Sciatic nerve (tissue), 2 donors: ENCODE measurements around the gene PECR. TPM values are rescaled to one million over a fixed set of nuclear protein-coding genes. Genes with fewer than 3 reads are reported as not detected.

Source experiments
- ATAC-seq: fragments of 200-7000 bp; cut with Tn5 transposase; one replicate; pipeline ENCODE4 v1.9.1; 2020; ENCODE audit warnings: mild to moderate bottlenecking, moderate library complexity
- DNase-seq: peaks from one replicate; pipeline ENCODE4 v3.0.0-alpha.2; 2020; ENCODE audit warnings: low spot score
- intact Hi-C: fragments of 100-400 bp; cut with DNase I; formaldehyde crosslinking; loops from one replicate; pipeline ENCODE4 v1.14.2; 2022
- total RNA-seq: library from RNA; stranded (reverse); fragmentation: NEBNext Ultra II Directional; extraction: Animal tissue kit (Norgen Biotek cat#: 25700); gene quantifications from one replicate; pipeline ENCODE4 v1.2.1, GENCODE V29; 2021
- donor health status: DM: no; HTN: no; CAD: no.
- donor health status: DM: no; HTN: no; CAD: no.

The PECR gene
- total RNA-seq, result 15.1 TPM

DNA sequence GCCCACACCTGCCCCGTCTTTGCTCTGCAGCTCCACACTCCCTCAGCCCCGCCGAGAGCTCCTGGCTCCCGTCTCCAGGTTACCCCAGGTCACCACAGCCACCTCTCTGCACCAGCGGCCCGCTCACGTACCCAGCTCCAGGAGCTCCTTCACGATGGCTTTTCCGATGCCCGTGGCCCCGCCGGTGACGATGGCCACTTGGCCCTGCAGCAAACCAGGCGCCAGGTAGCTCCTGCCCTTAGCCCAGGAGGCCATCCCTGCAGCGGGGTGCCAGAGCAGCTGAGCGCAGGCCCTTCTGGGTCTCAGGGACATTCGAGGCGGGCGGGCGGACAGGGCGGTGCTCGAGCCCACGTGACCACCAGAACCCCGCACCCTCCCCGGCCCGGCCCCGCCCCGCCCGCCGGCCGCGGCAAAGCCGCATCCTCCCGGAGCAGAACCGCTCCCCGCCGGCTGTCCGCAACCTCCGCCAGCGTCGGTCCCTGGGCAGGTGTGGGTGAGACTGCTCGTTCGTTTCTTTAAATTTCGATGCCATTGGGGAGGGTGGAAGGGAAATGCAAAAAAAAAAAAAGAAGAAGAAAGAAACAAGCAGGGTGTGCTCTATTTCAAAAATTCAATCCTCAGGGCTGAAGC lies at the start of gene PECR, which contains the start of gene TMEM169:
Gene PECR, minus strand, starts transcription at position 323 of the 630 bp plus-strand sequence. Its CDS starts 68 bp downstream, at position 255.
Gene TMEM169, plus strand, starts transcription at position 433 of the 630 bp plus-strand sequence. CDS start 14,045 bp downstream, outside the sequence.
- intact Hi-C loops, result no loop called here
- ATAC-seq, result peak; percentile 97
- peak; percentile 89 for DNase-seq

DNA sequence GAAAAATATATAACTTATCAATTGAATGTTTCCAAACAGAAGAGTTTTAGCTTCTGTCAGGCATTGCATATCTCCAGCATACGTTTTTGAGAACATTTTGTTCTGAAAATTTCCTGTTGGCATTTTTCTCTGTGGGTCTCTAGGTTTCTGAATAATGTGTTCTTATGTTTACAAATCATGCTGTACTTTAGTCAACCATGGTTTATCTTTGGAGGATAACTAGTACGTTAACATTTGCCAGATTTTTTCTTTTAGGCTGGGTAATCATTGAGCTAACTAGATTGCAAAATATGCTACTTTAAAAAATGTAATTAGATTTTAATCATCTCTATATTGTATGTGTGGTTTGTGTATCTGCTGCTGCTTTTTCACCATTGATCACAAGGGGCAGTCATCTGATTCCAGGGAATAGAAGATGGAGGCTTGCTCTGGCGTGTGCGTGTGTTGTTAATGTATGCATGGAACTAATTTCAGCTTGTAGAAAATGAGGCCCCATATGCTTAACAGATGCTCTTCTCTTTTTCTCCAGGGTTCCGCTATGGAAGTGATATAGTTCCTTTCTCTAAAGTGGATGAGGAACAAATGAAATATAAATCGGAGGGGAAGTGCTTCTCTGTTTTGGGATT lies 48.9 kb upstream of the PECR start:
- ATAC-seq, result no peak
- intact Hi-C loops, result no loop called here
- no peak for DNase-seq

DNA sequence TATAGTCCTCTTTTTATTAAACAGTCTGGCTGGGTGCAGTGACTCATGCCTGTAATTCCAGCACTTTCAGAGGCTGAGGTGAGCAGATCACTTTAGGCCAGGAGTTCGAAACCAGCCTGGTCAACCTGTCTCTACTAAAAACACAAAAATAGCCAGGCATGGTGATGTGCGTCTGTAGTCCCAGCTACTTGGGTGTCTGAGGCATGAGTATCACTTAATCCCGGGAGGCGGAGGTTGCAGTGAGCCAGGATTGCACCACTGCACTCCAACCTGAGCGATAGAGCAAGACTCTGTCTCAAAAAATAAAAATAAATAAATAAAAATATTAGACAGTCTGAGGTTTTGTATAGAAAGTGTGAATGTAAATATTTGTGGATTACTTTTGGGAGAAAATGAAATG lies 45.3 kb upstream of the PECR start:
- DNase-seq (no peak), ATAC-seq (no peak)
- intact Hi-C loops, result no loop called here

DNA sequence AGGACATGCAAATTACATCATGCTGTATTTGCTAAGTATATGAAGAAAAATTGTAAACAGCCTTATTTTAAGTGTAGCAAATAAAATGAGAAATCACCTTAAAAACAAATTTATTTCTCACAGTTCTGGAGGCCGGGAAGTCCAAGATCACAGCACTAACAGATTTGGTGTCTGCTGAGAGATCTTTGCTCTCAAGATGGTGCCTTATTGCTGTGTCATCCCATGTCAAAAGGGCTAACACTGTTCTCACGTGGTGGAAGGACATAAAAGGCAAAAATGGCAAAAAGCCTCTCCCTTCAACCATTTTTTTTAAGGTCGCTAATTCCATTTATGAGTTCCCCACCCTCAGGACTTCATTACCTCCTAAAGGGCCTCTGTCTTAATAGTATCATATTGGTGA lies 39.6 kb upstream of the PECR start:
- DNase-seq (no peak), ATAC-seq (no peak)
- intact Hi-C loops, result no loop called here

DNA sequence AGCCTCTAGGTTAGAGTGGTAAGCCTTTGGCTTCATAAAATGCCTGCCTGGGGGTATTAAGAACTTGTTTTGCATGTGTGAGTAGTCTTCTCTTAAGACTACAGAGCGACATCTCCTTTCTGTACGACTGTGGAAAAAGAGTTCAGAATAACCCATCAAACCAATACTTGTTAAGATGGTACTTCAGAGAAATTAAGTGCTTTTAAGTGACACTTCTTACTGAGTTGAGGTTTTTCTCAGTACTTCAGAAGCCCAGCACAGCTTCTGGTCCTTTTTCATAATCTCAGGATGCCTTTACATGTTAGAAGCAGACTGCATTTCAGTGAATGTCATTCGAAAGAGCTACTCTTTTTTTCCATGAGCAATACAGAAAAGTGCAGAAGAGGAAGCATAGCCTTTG lies 38.4 kb upstream of the PECR start:
- DNase-seq (no peak), ATAC-seq (no peak)
- intact Hi-C loops, result no loop called here

DNA sequence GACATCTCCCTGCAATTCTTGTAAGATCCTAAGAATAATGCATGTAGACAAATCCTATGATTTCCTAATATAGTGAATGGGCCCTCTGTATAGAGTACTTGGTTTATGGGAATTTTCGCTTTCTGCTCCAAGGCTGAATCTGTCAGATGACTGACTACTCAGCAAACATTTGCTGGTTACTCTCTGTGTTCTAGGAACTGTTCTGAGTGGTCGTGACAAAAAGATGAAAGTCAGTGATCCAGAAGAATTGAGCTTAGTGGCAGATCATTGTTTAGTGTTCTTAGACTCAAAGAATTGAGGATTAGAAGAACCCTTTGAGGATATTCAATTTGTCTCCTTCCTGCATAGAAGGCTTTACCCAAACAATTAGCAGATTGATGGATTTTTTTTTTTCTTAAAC lies 37.5 kb upstream of the PECR start:
- ATAC-seq (no peak), DNase-seq (no peak)
- intact Hi-C loops, result no loop called here

DNA sequence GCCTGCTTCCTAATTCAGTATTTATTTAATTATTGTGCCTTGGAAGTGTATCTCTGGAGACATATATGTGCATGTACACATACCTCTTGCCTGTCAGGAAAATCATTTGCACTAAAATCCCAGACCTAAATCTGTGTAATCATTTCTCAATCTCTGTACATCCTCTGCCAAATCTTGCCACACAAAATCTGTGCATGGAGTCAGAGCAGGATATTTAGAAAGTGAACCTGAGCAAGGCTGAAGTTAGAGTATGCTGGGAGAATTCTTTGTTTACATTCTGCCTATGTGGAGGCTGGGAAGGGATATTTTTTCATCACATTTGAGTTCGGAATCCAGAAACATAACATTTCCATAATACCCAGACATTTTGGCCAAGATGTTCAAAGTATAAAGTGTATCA lies 36.9 kb upstream of the PECR start:
- intact Hi-C loops, result no loop called here
- DNase-seq (no peak), ATAC-seq (no peak)

DNA sequence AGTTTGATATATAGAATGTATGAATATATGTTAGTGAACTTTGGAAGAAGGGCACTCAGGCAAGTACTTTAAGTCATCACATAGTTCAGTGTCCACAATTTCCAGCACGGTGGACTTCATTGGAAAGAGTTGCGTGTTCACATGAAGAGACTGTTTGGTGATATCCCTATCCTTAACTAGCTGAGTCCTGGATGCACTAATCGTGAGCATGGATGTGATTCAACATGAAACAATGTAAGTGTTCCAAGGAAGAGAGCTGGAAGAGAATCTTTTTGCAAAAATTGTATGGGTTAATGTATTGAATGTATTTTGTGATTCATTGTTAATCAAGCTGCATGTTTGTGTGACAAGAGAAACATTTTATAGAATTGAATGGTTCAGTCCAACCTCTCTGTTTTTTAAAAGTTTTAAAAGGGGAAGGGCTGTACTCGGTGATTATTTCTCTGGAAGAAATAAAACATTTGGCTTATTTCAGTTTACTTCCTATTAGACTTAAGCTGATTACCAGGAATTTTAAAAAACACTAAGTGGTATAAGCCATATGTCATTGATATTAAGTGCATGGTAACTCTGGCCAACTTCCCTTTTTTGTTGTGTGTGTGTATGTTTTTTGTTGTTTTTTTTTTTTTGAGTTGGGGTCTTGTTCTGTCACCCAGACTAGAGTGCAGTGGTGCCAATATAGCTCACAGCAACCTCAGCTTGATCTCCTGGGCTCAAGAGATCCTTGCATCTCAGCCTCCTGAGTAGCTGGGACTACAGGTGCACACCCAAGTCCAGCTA lies 36.1 kb upstream of the PECR start:
- DNase-seq (no peak), ATAC-seq (no peak)

DNA sequence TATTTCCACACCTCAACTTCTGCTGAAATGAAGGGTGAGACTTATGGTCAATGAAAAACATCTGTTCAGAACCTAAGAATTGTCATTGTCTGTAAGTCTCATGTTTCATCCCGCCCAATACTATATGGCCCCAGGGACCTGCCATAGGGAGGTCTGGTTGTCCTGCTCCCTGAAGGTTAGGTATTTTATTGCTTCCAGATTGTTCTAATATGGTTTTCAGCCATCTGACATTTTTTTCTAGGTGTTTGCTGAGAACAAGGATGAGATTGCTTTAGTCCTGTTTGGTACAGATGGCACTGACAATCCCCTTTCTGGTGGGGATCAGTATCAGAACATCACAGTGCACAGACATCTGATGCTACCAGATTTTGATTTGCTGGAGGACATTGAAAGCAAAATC lies 34.8 kb upstream of the PECR start:
- intact Hi-C loops, result no loop called here
- DNase-seq (no peak), ATAC-seq (no peak)

More for the DNA sequence above, 36.1 kb upstream of the PECR start:
- intact Hi-C loops, result no loop called here

DNA sequence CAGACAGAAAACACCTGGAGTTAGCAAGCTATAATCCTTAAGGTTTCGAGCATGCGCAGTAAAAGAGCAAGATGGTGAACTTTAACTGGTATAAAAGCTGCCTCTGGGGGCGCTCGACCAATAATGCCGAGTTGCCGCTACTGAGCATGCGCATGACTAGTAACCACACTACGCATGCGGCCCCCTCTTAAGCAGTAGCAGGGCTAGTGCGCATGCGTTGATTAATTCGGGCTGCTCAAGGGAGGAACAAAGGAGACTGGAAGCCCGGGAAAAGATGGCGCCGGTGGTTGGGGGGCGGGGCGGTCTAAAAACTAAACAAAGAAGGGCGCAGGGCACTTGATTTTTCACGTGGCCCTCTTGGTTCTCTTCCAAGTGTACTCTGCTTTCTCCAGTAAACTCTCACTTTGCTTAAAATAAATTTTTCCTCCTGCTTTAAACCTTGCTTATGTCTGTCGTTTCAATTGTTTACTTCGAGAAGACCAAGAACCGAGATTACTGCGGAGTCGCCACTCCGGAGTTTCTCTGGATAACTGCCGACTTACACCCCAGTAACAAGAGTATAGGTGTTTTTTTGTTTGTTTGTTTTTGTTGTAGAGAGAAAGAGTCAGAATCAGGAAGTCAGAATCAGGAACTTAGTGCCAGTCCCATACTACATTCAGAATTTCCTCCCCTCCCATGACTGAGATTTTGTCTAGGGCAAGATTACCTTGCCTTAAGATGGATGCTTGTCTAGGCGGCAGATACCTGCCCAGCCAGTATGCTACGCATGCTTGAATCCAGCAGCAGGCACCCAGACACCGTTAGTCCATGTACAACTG lies 33.3 kb upstream of the PECR start:
- peak; percentile 99 for ATAC-seq
- intact Hi-C loops, result no loop called here

DNA sequence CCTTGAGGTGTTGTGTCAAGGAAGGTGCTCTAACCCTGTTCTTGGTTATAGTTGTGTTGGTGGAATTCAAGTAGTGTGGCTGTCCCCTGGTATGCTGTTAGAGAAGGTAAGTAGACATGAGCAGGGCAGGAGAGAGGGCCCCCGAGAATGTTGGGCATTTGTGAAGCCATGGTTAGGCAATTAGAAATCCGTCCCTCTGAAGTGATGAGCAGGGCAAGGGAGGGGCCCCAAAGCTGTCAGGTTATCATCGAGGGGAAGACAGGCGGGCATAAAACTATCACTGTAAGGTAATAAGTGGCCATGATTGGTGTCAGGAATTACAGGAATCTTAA lies 32.7 kb upstream of the PECR start:
- ATAC-seq, result peak; percentile 21
- peak; percentile 60 for DNase-seq
- intact Hi-C loops, result no loop called here

More for the DNA sequence above, 33.3 kb upstream of the PECR start:
- DNase-seq, result peak; percentile 99

DNA sequence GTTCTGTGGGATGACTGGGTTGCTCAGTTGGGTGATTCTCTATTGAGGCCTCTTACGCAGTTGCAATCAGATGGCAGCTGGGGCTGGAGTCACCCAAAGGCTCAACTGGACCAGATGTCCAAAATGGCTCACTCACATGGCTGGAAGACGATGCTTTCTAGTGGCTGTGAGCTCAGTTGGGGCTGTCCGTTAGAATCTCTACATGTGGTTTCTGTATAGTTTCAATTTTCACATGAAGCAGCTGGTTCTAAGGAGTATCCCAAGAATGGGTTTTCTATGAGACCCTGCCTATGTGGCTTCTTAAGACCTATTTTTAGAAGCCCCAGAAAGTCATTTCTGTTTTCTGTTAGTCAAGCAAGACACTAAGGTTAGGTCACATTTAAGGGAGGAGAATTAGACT lies 32.0 kb upstream of the PECR start:
- DNase-seq (no peak), ATAC-seq (no peak)
- intact Hi-C loops, result no loop called here

DNA sequence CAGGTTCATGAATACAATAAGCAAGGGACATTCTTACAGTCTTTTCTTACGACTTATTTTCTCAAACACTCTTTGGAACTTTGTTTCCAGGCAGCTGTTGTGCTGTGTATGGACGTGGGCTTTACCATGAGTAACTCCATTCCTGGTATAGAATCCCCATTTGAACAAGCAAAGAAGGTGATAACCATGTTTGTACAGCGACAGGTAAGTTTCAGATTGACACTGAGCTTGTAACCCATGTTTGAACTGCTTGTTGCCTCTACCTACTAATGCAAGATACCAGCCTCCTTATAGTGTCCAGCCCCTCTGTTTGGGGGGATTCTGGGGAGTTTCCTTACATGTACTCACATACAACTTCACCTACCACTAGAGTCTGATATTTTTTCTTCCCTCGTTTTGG lies 31.3 kb upstream of the PECR start:
- no peak for ATAC-seq
- DNase-seq, result no peak
- intact Hi-C loops, result no loop called here

DNA sequence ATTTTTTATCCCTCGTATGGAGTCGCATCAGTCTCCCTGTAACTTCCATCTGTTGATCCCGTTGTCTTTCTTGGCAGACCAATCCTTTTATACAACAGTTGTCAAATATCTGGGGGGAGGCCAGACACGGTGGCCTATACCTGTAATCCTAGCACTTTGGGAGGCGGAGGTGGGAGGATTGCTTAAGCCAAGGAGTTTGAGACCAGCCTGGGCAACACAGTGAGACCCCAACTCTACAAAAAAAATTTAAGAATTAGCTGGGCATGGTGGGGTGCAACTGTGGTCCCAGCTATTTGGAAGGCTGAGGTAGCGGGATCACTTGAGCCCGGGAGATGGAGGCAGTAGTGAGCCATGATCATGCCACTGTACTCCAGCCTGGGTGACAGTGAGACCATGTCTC lies 29.5 kb upstream of the PECR start:
- intact Hi-C loops, result no loop called here
- ATAC-seq (no peak), DNase-seq (no peak)

DNA sequence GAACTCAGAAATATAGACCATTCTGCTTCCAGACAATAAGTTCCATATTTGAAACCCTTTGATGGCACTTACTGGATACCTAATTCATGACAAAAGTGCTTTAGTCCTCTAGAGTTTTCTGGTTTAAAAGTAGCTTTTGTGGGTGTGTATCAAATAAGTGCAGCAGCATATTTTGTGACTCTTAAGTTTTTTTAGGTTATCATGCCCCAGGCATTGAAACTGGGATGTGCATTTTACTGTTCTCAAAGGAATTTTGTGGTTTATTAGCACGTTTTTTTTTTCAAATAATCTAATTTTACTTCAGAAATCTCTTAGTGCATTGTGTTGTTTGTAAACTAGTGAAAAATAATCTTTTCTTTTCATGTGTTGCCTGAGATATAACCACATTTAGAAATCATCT lies 29.0 kb upstream of the PECR start:
- no peak for ATAC-seq
- DNase-seq, result no peak
- intact Hi-C loops, result no loop called here

DNA sequence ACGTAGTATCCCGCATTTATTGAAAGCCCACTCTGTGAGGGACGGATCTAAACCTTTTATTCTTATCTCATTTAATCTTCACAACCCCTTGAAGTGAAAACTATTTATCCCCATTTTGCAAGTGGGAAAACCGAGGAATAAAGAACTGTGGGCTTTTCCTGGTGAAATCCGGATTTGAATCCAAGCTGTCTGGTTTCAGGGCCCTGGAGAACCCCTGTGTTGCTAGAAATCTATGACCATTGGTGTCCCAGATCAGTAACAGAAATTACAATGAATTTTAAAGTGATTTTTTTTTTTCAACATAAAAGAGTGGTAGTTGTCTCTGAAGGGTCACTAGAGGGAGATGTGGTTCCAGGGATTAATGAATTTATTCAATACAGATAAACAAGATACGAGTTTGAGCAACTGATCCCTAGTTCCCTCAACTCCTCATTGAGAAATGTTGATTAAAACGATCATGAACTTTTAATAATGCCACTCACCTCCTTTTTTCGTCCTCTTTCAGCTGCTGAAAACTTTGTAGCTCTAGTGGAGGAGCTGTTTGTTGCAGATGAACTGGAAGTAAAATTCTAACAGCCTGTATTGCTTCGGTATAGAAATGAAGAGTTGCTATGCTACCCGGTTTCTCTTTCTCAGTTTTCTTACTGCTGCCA lies 28.5 kb upstream of the PECR start:
- DNase-seq (no peak), ATAC-seq (peak; percentile 21)
- intact Hi-C loops, result no loop called here

DNA sequence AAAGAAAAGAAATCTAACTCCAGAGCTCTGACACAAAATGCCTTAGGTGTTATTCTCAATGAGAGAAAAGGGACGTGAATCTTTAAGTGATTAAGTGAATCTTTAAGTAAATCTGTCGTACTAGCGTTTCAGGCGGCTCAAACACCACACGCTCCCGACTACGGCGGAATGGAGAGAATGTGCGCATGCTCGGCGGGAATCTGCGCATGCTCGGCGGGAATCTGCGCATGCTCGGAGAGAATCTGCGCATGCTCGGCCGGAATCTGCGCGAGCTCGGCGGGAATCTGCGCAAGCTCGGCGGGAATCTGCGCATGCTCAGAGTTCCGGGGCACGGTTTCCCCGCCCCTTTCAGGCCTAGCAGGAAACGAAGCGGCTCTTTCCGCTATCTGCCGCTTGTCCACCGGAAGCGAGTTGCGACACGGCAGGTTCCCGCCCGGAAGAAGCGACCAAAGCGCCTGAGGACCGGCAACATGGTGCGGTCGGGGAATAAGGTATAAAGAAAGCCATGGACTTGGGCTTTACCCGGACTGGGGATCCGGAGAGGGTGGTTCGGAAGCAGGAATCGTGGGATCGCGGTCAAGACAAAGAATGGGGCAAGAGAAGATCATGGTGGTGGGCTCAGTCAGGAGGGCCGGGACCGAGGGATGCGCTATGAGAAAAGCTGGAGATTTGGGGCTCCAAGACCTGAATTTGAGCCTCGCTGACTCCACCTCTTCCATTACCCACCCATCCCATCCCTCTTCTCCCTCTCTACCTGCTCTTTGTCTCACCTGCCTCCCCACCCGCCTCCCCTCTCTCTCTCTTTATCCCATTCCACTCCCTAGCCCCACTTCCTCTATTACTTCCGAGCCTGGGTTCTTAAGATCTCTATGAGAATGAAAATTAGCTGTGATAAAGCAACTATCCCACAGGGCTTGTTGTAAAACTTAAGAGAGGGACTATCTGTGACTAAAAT lies 27.6 kb upstream of the PECR start, which contains the start of gene XRCC5:
Gene XRCC5, plus strand, starts transcription at position 382 of the 955 bp plus-strand sequence. Its CDS starts 89 bp downstream, at position 471.
- ATAC-seq (peak; percentile 99), DNase-seq (peak; percentile 99)
- intact Hi-C loops, result no loop called here
